Psoas muscle (tissue), 8 donors: ENCODE measurements around the gene CARD11. TPM values are rescaled to one million over a fixed set of nuclear protein-coding genes. Genes with fewer than 3 reads are reported as not detected.
A peak's percentile ranks its signal among the peaks of the same experiment; 100 is the strongest.

Source experiments
- ATAC-seq, 4 donors: fragments of 200-7000 bp; cut with Tn5 transposase; one replicate each; pipeline ENCODE4 v1.9.1; 2020; ENCODE audit warnings: moderate library complexity in 3 of 4, mild to moderate bottlenecking in 2 of 4
- DNase-seq, 2 donors: peaks; one replicate each; pipeline ENCODE4 v3.0.0-alpha.2; 2020
- H3K27ac ChIP-seq: fragments of 200-600 bp; one replicate; pipeline ENCODE4 v1.8.0; 2022
- H3K27me3 ChIP-seq, 3 donors: fragments of 200-600 bp in 1 of 3; one replicate each; pipeline versions ENCODE4 v1.6.1 to v1.8.0; 2013 to 2022; ENCODE audit warnings: low read length in 2 of 3, mild to moderate bottlenecking in 2 of 3, moderate library complexity in 1 of 3; ENCODE audit not compliant: insufficient read depth in 3 of 3
- H3K36me3 ChIP-seq, 2 donors: fragments of 200-600 bp in 1 of 2; one replicate each; pipeline versions ENCODE4 v1.6.1 to v1.8.0; 2013 to 2022; ENCODE audit warnings: low read depth in 1 of 2, mild to moderate bottlenecking in 1 of 2, moderate library complexity in 1 of 2; ENCODE audit not compliant: insufficient read depth in 1 of 2
- H3K4me1 ChIP-seq: fragments of 200-600 bp; one replicate; pipeline ENCODE4 v1.8.0; 2022
- H3K4me3 ChIP-seq: fragments of 200-600 bp; one replicate; pipeline ENCODE4 v1.8.0; 2022; ENCODE audit warnings: mild to moderate bottlenecking
- H3K9me3 ChIP-seq: fragments of 200-600 bp; one replicate; pipeline ENCODE4 v1.8.0; 2022
- WGBS, 3 donors: extraction: QIAGEN DNeasy Blood & Tissue Kit; methylation state at CpG; one replicate each; pipeline versions ENCODE4 v1.1.6 to v1.1.7; 2013; 5-methylcytosine and 5-hydroxymethylcytosine counted together
- intact Hi-C, 2 donors: fragments of 100-400 bp; cut with DNase I; formaldehyde crosslinking; loops; one replicate each; pipeline versions ENCODE4 v1.11.0 to v1.14.2; 2022
- polyA plus RNA-seq, 3 donors: library from polyadenylated mRNA; stranded (reverse); fragments of 200-250 nt; gene quantifications; one replicate each; pipeline ENCODE4 v1.2.3, GENCODE V29; 2013
- total RNA-seq, 4 donors: library from RNA; stranded (reverse); fragmentation: NEBNext Ultra II Directional in 2 of 4; extraction: Animal tissue kit (Norgen Biotek cat#: 25700) in 2 of 4; gene quantifications; one replicate each; pipeline versions ENCODE4 v1.2.1 to v1.2.4, GENCODE V29; 2021 to 2023
- TF ChIP-seq, protein P1 (sequence below): fragments of 200-600 bp; IDR thresholded peaks from one replicate; pipeline ENCODE4 v1.8.0; 2022; ENCODE audit warnings: antibody characterized with exemption
- donor health status: healthy with polysubstance abuse.
- donor health status: DM: no; HTN: no; CAD: no; lungs with moderate emphysema.
- donor health status: Bipolar disorder and iron deficiency.
- donor health status: healthy.
- donor health status: DM: yes; HTN: yes; CAD: no.
- donor health status: DM: no; HTN: no; CAD: no.
- donor health status: DM: no; HTN: no; CAD: no.
- donor health status: DM: yes; HTN: yes; CAD: no.

CARD11 gene
- total and polyA plus RNA-seq, 7 donors: 0.08 to 0.84 (median 0.39) TPM

DNA sequence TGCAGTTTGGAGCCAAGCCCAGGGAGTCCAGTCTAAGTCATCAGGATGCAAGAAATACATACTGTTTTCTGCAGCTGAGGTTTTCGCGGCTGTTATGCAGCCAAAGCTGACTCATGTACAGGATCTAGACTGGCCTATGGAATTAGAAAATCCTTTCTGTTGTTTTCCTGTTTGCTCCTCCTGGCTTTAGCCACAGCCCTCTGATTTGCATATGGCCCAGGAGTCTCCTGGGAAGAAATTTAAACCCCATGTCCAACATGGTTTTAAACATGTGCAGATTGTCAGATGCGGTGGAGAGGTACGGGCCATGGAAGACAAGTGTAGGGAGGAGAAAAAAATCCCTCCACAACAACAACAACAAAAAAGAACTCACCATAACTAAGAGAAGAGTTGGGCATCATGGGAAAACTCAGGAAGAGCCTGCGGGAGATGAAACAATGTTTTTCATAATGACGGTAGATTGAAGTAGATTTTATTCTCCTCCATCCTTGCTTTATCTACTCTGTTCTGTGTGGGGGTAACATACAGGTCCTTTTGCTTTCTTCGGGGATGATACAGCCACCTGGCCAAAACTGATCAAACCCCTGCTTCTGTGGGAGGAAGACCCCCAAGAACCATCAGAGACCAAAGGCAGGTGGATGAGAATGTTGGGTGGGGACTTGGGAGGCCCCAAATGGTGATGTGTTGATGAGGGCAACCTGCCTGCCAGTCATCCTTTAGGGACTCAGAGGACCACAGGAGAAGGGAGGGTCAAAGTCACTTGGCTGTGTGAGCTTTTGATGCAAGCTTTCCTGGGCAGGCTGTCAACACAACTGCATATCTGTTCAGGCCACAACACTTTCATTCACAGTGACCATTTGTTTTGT is 169.7 kb downstream of the CARD11 start:
- no peak for ATAC-seq
- intact Hi-C loops: no loop called here
- no peaks in the 10 kb centered on the region for H3K4me1 ChIP-seq

DNA sequence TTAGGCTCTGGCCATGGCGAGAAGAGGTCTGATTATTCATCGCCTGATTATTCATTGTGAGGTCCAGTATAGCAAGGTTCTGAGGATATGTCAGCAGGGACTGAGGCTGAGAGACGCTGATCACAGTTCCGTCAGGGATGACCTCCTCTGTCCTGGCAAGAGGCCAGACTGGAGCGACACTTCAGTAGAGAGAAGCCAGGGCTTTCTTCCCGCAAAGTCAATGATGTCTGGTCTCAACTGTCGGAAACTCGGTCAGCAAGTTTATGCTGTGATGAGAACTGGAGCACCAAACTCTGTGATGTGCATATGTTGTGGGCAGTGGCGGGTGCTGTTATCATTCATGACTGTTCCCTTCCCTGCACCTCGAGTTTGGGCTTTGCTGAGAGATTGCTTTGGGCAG is 170.5 kb downstream of the CARD11 start:
- H3K27ac ChIP-seq: no peak overlapping the region
- intact Hi-C loops: no loop called here

More for the DNA sequence above, 169.7 kb downstream of the CARD11 start:
- TF ChIP-seq, protein P1, sequence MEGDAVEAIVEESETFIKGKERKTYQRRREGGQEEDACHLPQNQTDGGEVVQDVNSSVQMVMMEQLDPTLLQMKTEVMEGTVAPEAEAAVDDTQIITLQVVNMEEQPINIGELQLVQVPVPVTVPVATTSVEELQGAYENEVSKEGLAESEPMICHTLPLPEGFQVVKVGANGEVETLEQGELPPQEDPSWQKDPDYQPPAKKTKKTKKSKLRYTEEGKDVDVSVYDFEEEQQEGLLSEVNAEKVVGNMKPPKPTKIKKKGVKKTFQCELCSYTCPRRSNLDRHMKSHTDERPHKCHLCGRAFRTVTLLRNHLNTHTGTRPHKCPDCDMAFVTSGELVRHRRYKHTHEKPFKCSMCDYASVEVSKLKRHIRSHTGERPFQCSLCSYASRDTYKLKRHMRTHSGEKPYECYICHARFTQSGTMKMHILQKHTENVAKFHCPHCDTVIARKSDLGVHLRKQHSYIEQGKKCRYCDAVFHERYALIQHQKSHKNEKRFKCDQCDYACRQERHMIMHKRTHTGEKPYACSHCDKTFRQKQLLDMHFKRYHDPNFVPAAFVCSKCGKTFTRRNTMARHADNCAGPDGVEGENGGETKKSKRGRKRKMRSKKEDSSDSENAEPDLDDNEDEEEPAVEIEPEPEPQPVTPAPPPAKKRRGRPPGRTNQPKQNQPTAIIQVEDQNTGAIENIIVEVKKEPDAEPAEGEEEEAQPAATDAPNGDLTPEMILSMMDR: no peak
- H3K27ac ChIP-seq: no peak overlapping the region
- WGBS, 3 donors: 26 to 32% (median 29%) methylated on average over 7 of the region's 7 CpGs
- no peak overlapping the region for H3K4me3 ChIP-seq
- H3K27me3 ChIP-seq: peaks cover 0 to 19% (median 2%) of the 10 kb centered on the region in 3 donors
- no peak for DNase-seq
- H3K9me3 ChIP-seq: no peaks in the 10 kb centered on the region
- H3K36me3 ChIP-seq: no peaks in the 10 kb centered on the region

DNA sequence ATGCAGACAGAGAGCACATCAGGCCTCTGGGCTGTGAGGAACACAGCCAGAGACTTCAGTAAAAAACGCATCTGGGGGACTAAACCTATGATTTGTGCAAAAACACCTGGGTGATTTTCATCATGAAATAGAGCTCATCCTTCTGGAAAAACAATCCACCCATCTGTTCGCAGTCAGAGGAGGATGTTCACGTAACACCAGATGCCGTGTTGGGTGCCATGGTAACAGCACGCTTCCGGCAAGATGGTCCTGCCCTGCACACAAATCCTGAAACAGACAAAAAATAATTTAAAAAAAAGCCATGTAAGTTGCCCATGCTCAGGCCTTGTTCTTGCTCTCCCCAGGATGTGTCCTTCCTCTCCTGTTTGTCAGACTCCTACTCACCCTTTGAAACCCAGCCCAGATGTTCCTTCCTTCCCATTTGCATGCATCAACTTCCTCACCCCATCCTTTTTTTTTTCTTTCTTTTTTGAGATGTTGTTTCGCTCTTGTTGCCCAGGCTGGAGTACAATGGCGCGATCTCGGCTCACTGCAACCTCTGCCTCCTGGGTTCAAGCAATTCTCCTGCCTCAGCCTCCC is 171.3 kb downstream of the CARD11 start:
- intact Hi-C loops: no loop called here
- no peaks in the 10 kb centered on the region for H3K9me3 ChIP-seq
- H3K27me3 ChIP-seq: peaks cover 0 to 19% (median 2%) of the 10 kb centered on the region in 3 donors
- no peak for DNase-seq
- no peak overlapping the region for H3K4me3 ChIP-seq
- no peaks in the 10 kb centered on the region for H3K4me1 ChIP-seq
- TF ChIP-seq, protein P1: no peak
- no peaks in the 10 kb centered on the region for H3K36me3 ChIP-seq
- H3K27ac ChIP-seq: no peak overlapping the region
- WGBS, 3 donors: 83 to 92% (median 92%) methylated on average over 10 of the region's 10 CpGs
- no peak for ATAC-seq

More for the DNA sequence above, 170.5 kb downstream of the CARD11 start:
- Histone ChIP-seq H3K4me3 (no peak overlapping the region), H3K36me3 (no peaks in the 10 kb centered on the region), H3K9me3 (no peaks in the 10 kb centered on the region), H3K4me1 (no peaks in the 10 kb centered on the region), H3K27me3 (peaks cover 0 to 19% (median 2%) of the 10 kb centered on the region in 3 donors)
- TF ChIP-seq, protein P1: no peak
- DNase-seq (no peak), ATAC-seq (no peak)
- 49 to 57% (median 52%) methylated on average over 10 of the region's 10 CpGs for WGBS, 3 donors

DNA sequence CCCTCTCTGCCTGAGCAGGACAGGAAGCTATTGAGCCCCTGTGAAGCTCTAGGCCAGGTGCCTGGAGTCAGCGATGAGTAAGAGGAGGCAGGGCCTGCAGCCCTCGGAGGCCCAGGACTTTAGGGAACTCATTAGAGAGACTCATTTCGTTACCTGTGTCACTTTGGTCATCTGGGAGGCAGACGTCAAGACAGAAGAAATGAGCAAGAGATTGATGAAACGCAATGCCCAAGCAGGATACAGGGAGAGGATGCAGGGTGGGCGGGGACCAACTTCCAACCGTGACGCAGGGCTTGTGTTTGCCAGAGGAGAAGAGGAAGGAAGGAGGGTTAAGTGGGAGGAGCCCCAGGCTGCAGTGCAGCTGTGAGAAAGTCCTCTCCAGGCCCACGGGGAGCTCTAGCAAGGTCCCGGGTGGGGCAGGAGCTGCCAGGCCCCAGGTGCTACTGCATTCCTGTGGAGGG is 173.2 kb downstream of the CARD11 start:
- 16 to 17% (median 17%) methylated on average over 9 to 10 of the region's 10 CpGs for WGBS, 3 donors
- ATAC-seq (peak in 3 of 4 donors; percentile 42 to 56 (median 53)), DNase-seq (peak; percentile 73 to 84)
- Histone ChIP-seq H3K27ac (no peak overlapping the region), H3K4me3 (no peak overlapping the region), H3K4me1 (no peaks in the 10 kb centered on the region), H3K9me3 (no peaks in the 10 kb centered on the region), H3K36me3 (no peaks in the 10 kb centered on the region), H3K27me3 (peaks cover 0 to 18% (median 0%) of the 10 kb centered on the region in 3 donors)
- TF ChIP-seq, protein P1: no peak
- intact Hi-C loops: no loop called here
